NB4 (cell line): Measurements from ENCODE around the gene CRYGA.

Experiments
- CTCF ChIP-seq: IDR thresholded peaks from one replicate; pipeline ENCODE4 v1.5.1; 2012; ENCODE audit warnings: low read depth, low read length
- POLR2A ChIP-seq: IDR thresholded peaks from 2 replicates; pipeline ENCODE4 v1.6.1; 2011; ENCODE audit warnings: mild to moderate bottlenecking; ENCODE audit not compliant: insufficient read length; ENCODE audit errors: extremely low read depth

- TF ChIP-seq CTCF (peak; percentile 7), POLR2A (no peak)
These were observed 14.6 kb downstream of the CRYGA start for GRCh38 chr2:208148803-208149202.
